Left ventricle myocardium inferior (tissue), 1 donor: ENCODE results near the gene CDK4. TPM values are rescaled to one million over a fixed set of nuclear protein-coding genes. Genes with fewer than 3 reads are reported as not detected.

Experiments
- DNase-seq: peaks from one replicate; pipeline ENCODE4 v3.0.0-alpha.2; 2020
- H3K27ac ChIP-seq: fragments of 200-600 bp; replicated peaks from 2 replicates; pipeline ENCODE4 v1.8.0; 2021
- H3K27me3 ChIP-seq: fragments of 200-600 bp; 2 replicates; pipeline ENCODE4 v1.8.0; 2021; ENCODE audit warnings: low read depth
- H3K36me3 ChIP-seq: fragments of 200-600 bp; 2 replicates; pipeline ENCODE4 v1.8.0; 2021
- H3K4me1 ChIP-seq: fragments of 200-600 bp; 2 replicates; pipeline ENCODE4 v1.8.0; 2021
- H3K4me3 ChIP-seq: fragments of 200-600 bp; 2 replicates; pipeline ENCODE4 v1.8.0; 2021; ENCODE audit warnings: mild to moderate bottlenecking, moderate library complexity
- H3K9me3 ChIP-seq: fragments of 200-600 bp; replicated peaks from 2 replicates; pipeline ENCODE4 v1.8.0; 2021
- CTCF ChIP-seq: fragments of 200-600 bp; IDR thresholded peaks from 2 replicates; pipeline ENCODE4 v1.8.0; 2021; ENCODE audit warnings: antibody characterized with exemption, mild to moderate bottlenecking, borderline replicate concordance
- intact Hi-C: fragments of 100-400 bp; cut with micrococcal nuclease; formaldehyde crosslinking; loops from one replicate; pipeline ENCODE4 v1.11.0; 2022
- total RNA-seq: library from RNA; stranded (reverse); fragmentation: NEBNext Ultra II Directional; extraction: Animal tissue kit (Norgen Biotek cat#: 25700); gene quantifications from one replicate; pipeline ENCODE4 v1.2.1, GENCODE V29; 2021
- donor health status: DM: no; HTN: yes; CAD: no; lungs with severe emphysema.

CDK4 gene
- total RNA-seq, 1 donor from 2014 or later: 41.3 TPM

- no peak for DNase-seq
- Histone ChIP-seq H3K4me1 (peaks cover 33% of the 10 kb centered on the region), H3K27ac (peak overlapping the region; percentile 98), H3K36me3 (peaks cover 25% of the 10 kb centered on the region), H3K9me3 (no peaks in the 10 kb centered on the region), H3K4me3 (peak overlapping the region; percentile 93), H3K27me3 (peaks cover 39% of the 10 kb centered on the region)
- TF ChIP-seq CTCF: no peak
- intact Hi-C loops: no loop called here
Measured at GRCh38 chr12:57743769-57744168, 8.3 kb downstream of the CDK4 start.

GRCh38 chr12:57741844-57742738, 10.0 kb downstream of the CDK4 start:
- Histone ChIP-seq H3K36me3 (peaks cover 8% of the 10 kb centered on the region), H3K27me3 (peaks cover 55% of the 10 kb centered on the region), H3K27ac (peak overlapping the region; percentile 75), H3K9me3 (no peaks in the 10 kb centered on the region), H3K4me3 (peak overlapping the region; percentile 68), H3K4me1 (peaks cover 49% of the 10 kb centered on the region)
- no peak for TF ChIP-seq CTCF
- intact Hi-C loops: no loop called here
- no peak for DNase-seq

GRCh38 chr12:57741413-57741789, 10.7 kb downstream of the CDK4 start:
- Histone ChIP-seq H3K4me3 (peak overlapping the region; percentile 68), H3K27me3 (peaks cover 62% of the 10 kb centered on the region), H3K36me3 (peaks cover 2% of the 10 kb centered on the region), H3K9me3 (no peaks in the 10 kb centered on the region), H3K27ac (peak overlapping the region; percentile 77), H3K4me1 (peaks cover 55% of the 10 kb centered on the region)
- no peak for DNase-seq
- no peak for TF ChIP-seq CTCF
- intact Hi-C loops: no loop called here

GRCh38 chr12:57740656-57741412, 11.3 kb downstream of the CDK4 start:
- Histone ChIP-seq H3K4me3 (peak overlapping the region; percentile 68), H3K4me1 (peaks cover 55% of the 10 kb centered on the region), H3K27me3 (peaks cover 68% of the 10 kb centered on the region), H3K9me3 (no peaks in the 10 kb centered on the region), H3K27ac (peak overlapping the region; percentile 77), H3K36me3 (no peaks in the 10 kb centered on the region)
- no peak for DNase-seq
- TF ChIP-seq CTCF: no peak
- intact Hi-C loops: no loop called here

GRCh38 chr12:57739914-57740538, 12.1 kb downstream of the CDK4 start:
- TF ChIP-seq CTCF: no peak
- peaks cover 55% of the 10 kb centered on the region for H3K4me1 ChIP-seq
- no peaks in the 10 kb centered on the region for H3K9me3 ChIP-seq
- no peaks in the 10 kb centered on the region for H3K36me3 ChIP-seq
- peak overlapping the region; percentile 77 for H3K27ac ChIP-seq
- peak overlapping the region; percentile 68 for H3K4me3 ChIP-seq
- intact Hi-C loops: no loop called here
- peaks cover 76% of the 10 kb centered on the region for H3K27me3 ChIP-seq
- no peak for DNase-seq
